Endodermal cell (in vitro differentiated cells): Measurements from ENCODE around the gene SLC52A3. TPM values are rescaled to one million over a fixed set of nuclear protein-coding genes. Genes with fewer than 3 reads are reported as not detected.

Experiments
- DNase-seq: peaks from one replicate; pipeline ENCODE4 v3.0.0-alpha.2; 2017
- H3K27ac ChIP-seq: 2 replicates; pipeline ENCODE4 v1.5.1; 2013; ENCODE audit warnings: mild to moderate bottlenecking, low read depth, low read length, moderate library complexity
- H3K27me3 ChIP-seq: 2 replicates; pipeline ENCODE4 v1.6.1; 2013; ENCODE audit warnings: mild to moderate bottlenecking, low read length, moderate library complexity; ENCODE audit not compliant: insufficient read depth, control insufficient read depth, poor library complexity, severe bottlenecking
- H3K36me3 ChIP-seq: 2 replicates; pipeline ENCODE4 v1.7.0; 2013; ENCODE audit warnings: mild to moderate bottlenecking, low read length, moderate library complexity; ENCODE audit not compliant: control insufficient read depth, insufficient read depth
- H3K4me1 ChIP-seq: one replicate; pipeline ENCODE4 v1.7.0; 2013; ENCODE audit warnings: low read length; ENCODE audit not compliant: control insufficient read depth, insufficient read depth
- H3K4me3 ChIP-seq: 2 replicates; pipeline ENCODE4 v1.5.1; 2013; ENCODE audit warnings: mild to moderate bottlenecking, low read length, moderate library complexity
- H3K9ac ChIP-seq: 2 replicates; pipeline ENCODE4 v1.6.1; 2013; ENCODE audit warnings: mild to moderate bottlenecking, low read length, moderate library complexity; ENCODE audit not compliant: poor library complexity, severe bottlenecking; ENCODE audit errors: extremely low read depth
- H3K9me3 ChIP-seq: 2 replicates; pipeline ENCODE4 v1.6.1; 2013; ENCODE audit warnings: mild to moderate bottlenecking, low read length, moderate library complexity; ENCODE audit not compliant: control insufficient read depth
- H3K27ac Mint-ChIP-seq: 2 replicates; pipeline ENCODE4 v1.8.0; 2020; ENCODE audit warnings: mixed read lengths
- H3K27me3 Mint-ChIP-seq: 2 replicates; pipeline ENCODE4 v1.8.0; 2021; ENCODE audit warnings: mild to moderate bottlenecking, mixed read lengths; ENCODE audit not compliant: insufficient read depth
- H3K36me3 Mint-ChIP-seq: 2 replicates; pipeline ENCODE4 v1.8.0; 2020; ENCODE audit warnings: low read depth, mixed read lengths
- H3K4me1 Mint-ChIP-seq: 2 replicates; pipeline ENCODE4 v1.8.0; 2020; ENCODE audit warnings: mixed read lengths
- H3K4me3 Mint-ChIP-seq: 2 replicates; pipeline ENCODE4 v1.8.0; 2020; ENCODE audit warnings: mild to moderate bottlenecking, moderate library complexity, mixed read lengths
- H3K9me3 Mint-ChIP-seq: 2 replicates; pipeline ENCODE4 v1.8.0; 2020; ENCODE audit warnings: mild to moderate bottlenecking, mixed read lengths
- CTCF ChIP-seq: fragments of 200-600 bp; sonication (generic); conservative IDR thresholded peaks from 2 replicates; pipeline ENCODE4 v1.5.0; 2021; ENCODE audit warnings: antibody characterized with exemption, mild to moderate bottlenecking
- WGBS, 2 experiments: methylation state at CpG; one replicate each; pipeline versions ENCODE4 v1.1.5 to v1.1.7; 2013; ENCODE audit warnings: missing lambda C conversion rate in 2 of 2, mixed read lengths in 1 of 2; ENCODE audit not compliant: insufficient coverage in 1 of 2, insufficient read length in 1 of 2; 5-methylcytosine and 5-hydroxymethylcytosine counted together
- total RNA-seq, 2 donors: library from RNA; stranded (reverse); fragmentation: NEBNext Ultra II Directional in 1 of 2; extraction: Animal tissue kit (Norgen Biotek cat#: 25700) in 1 of 2; gene quantifications; 2 replicates in 1 of 2; 3 replicates in 1 of 2; pipeline ENCODE4 v1.2.1, GENCODE V29; 2021

Gene SLC52A3
- total RNA-seq, 2 donors from 2014 or later: 3.1 to 5.7 TPM

- Mint-ChIP-seq H3K4me1 (peaks cover 5% of the 10 kb centered on the region), H3K36me3 (peaks cover 3% of the 10 kb centered on the region), H3K27me3 (peaks cover 23% of the 10 kb centered on the region), H3K27ac (no peak overlapping the region), H3K9me3 (no peaks in the 10 kb centered on the region), H3K4me3 (no peak overlapping the region)
- peaks cover 10% of the 10 kb centered on the region for H3K27me3 ChIP-seq
- DNase-seq: no peak
- TF ChIP-seq CTCF: no peak
- no peaks in the 10 kb centered on the region for H3K9me3 ChIP-seq
- no peaks in the 10 kb centered on the region for H3K4me1 ChIP-seq
- H3K9ac ChIP-seq: no peak overlapping the region
- no peaks in the 10 kb centered on the region for H3K36me3 ChIP-seq
- WGBS, 2 experiments: 79% methylated on average over 3 of the region's 3 CpGs; no CpG with 5 or more reads in 1 of the 2 experiments
- H3K27ac ChIP-seq: no peak overlapping the region
- no peak overlapping the region for H3K4me3 ChIP-seq
These were observed 4.0 kb downstream of the SLC52A3 start for GRCh38 chr20:764255-764654.

GRCh38 chr20:761418-762381 lies 6.6 kb downstream of the SLC52A3 start:
- Histone ChIP-seq H3K4me3 (no peak overlapping the region), H3K36me3 (no peaks in the 10 kb centered on the region), H3K9ac (no peak overlapping the region), H3K9me3 (no peaks in the 10 kb centered on the region), H3K27me3 (peaks cover 17% of the 10 kb centered on the region), H3K4me1 (no peaks in the 10 kb centered on the region), H3K27ac (no peak overlapping the region)
- H3K27me3 Mint-ChIP-seq: peaks cover 33% of the 10 kb centered on the region
- no peak overlapping the region for H3K27ac Mint-ChIP-seq
- no peak overlapping the region for H3K4me3 Mint-ChIP-seq
- WGBS, 2 experiments: 86 to 89% methylated on average over 8 to 24 of the region's 24 CpGs
- TF ChIP-seq CTCF: no peak
- no peaks in the 10 kb centered on the region for H3K9me3 Mint-ChIP-seq
- no peaks in the 10 kb centered on the region for H3K4me1 Mint-ChIP-seq
- H3K36me3 Mint-ChIP-seq: peaks cover 3% of the 10 kb centered on the region
- DNase-seq: no peak

GRCh38 chr20:760751-761417 lies 7.4 kb downstream of the SLC52A3 start:
- peaks cover 17% of the 10 kb centered on the region for H3K27me3 ChIP-seq
- peak; percentile 99 for TF ChIP-seq CTCF
- no peaks in the 10 kb centered on the region for H3K36me3 ChIP-seq
- H3K9ac ChIP-seq: no peak overlapping the region
- no peak overlapping the region for H3K4me3 ChIP-seq
- H3K4me1 Mint-ChIP-seq: no peaks in the 10 kb centered on the region
- WGBS, 2 experiments: 41 to 42% methylated on average over 31 to 44 of the region's 44 CpGs
- H3K9me3 Mint-ChIP-seq: no peaks in the 10 kb centered on the region
- no peak overlapping the region for H3K27ac Mint-ChIP-seq
- H3K9me3 ChIP-seq: no peaks in the 10 kb centered on the region
- H3K27ac ChIP-seq: no peak overlapping the region
- peaks cover 36% of the 10 kb centered on the region for H3K27me3 Mint-ChIP-seq
- H3K4me3 Mint-ChIP-seq: no peak overlapping the region
- peak; percentile 91 for DNase-seq
- H3K36me3 Mint-ChIP-seq: peaks cover 3% of the 10 kb centered on the region
- no peaks in the 10 kb centered on the region for H3K4me1 ChIP-seq
